Measurements from ENCODE around the gene SLC16A14. TPM values are rescaled to one million over a fixed set of nuclear protein-coding genes. Genes with fewer than 3 reads are reported as not detected.

Gene SLC16A14
- total RNA-seq, 1 experiment from 2014 or later = 7.9 TPM

- no peaks in the 10 kb centered on the region for H3K27me3 ChIP-seq (ENCODE audit: insufficient read depth, low read length)
- ATAC-seq (no peak), DNase-seq (ENCODE audit: low read depth, low spot score) (no peak)
- CTCF ChIA-PET = no interaction called here
- H3K4me1 ChIP-seq (ENCODE audit: control insufficient read depth in 1 of 2, insufficient read depth in 2 of 2, low read length in 2 of 2) = no peaks in the 10 kb centered on the region
- no peaks in the 10 kb centered on the region for H3K79me2 ChIP-seq (ENCODE audit: insufficient read depth, low read length)
- no TSS peak for BruUV-seq (replicated peaks)
- TF ChIP-seq EGR1 (IDR thresholded peaks at IDR 0.05; ENCODE audit: low read depth) = no peak
- no peak for TF ChIP-seq FOSL1 (IDR thresholded peaks at IDR 0.05; ENCODE audit: low read depth)
- TF ChIP-seq POLR2AphosphoS5 (IDR thresholded peaks at IDR 0.05; ENCODE audit: low read depth, low read length) = no peak
- TF ChIP-seq RAD21 (IDR thresholded peaks at IDR 0.05; ENCODE audit: low read depth) = no peak
- no peak for TF ChIP-seq EZH2 (IDR thresholded peaks at IDR 0.05)
- TF ChIP-seq TCF7L2 (IDR thresholded peaks at IDR 0.05; ENCODE audit: borderline replicate concordance, extremely low read depth, insufficient read depth, insufficient read length) = no peak
- POLR2A ChIA-PET = no interaction called here
- no peak overlapping the region for H3K27ac ChIP-seq (ENCODE audit: low read depth, low read length)
- no peak overlapping the region for H3K4me3 ChIP-seq (replicated peaks in 1 of 2; ENCODE audit: low read depth in 1 of 2, low read length in 2 of 2)
- RAD21 ChIA-PET (ENCODE audit: low non-redundant PET in 1 of 2, low total read pairs in 2 of 2, uncharacterized antibody in 2 of 2, unreplicated experiment in 2 of 2) = no interaction called here
- no peaks in the 10 kb centered on the region for H3K9me2 ChIP-seq (ENCODE audit: insufficient read depth)
- H3K9ac ChIP-seq (ENCODE audit: low read length) = no peak overlapping the region
- H3K9me3 ChIP-seq (ENCODE audit: control insufficient read depth in 1 of 2, insufficient read depth in 1 of 2, low read depth in 1 of 2, low read length in 2 of 2) = no peaks in the 10 kb centered on the region
- no peaks in the 10 kb centered on the region for H4K20me1 ChIP-seq (ENCODE audit: insufficient read depth)
- no peaks in the 10 kb centered on the region for H3K36me3 ChIP-seq (ENCODE audit: control insufficient read depth in 1 of 2, insufficient read depth in 2 of 2, low read length in 2 of 2)
- intact Hi-C loops (cut with micrococcal nuclease) = no loop called here
- no peak overlapping the region for H3K4me2 ChIP-seq (ENCODE audit: low read length)
- H2AFZ ChIP-seq (ENCODE audit: low read depth, low read length, poor library complexity, severe bottlenecking) = no peak overlapping the region
These were observed 49.0 kb downstream of the SLC16A14 start for GRCh38 chr2:230019742-230020141.

- Histone ChIP-seq H3K9me2 (ENCODE audit: insufficient read depth) (no peaks in the 10 kb centered on the region), H3K4me1 (ENCODE audit: control insufficient read depth in 1 of 2, insufficient read depth in 2 of 2, low read length in 2 of 2) (no peaks in the 10 kb centered on the region), H2AFZ (ENCODE audit: low read depth, low read length, poor library complexity, severe bottlenecking) (no peak overlapping the region), H3K9me3 (ENCODE audit: control insufficient read depth in 1 of 2, insufficient read depth in 1 of 2, low read depth in 1 of 2, low read length in 2 of 2) (no peaks in the 10 kb centered on the region), H3K79me2 (ENCODE audit: insufficient read depth, low read length) (no peaks in the 10 kb centered on the region), H3K4me3 (replicated peaks in 1 of 2; ENCODE audit: low read depth in 1 of 2, low read length in 2 of 2) (no peak overlapping the region), H3K4me2 (ENCODE audit: low read length) (no peak overlapping the region), H3K27ac (ENCODE audit: low read depth, low read length) (no peak overlapping the region), H3K36me3 (ENCODE audit: control insufficient read depth in 1 of 2, insufficient read depth in 2 of 2, low read length in 2 of 2) (no peaks in the 10 kb centered on the region), H4K20me1 (ENCODE audit: insufficient read depth) (no peaks in the 10 kb centered on the region), H3K9ac (ENCODE audit: low read length) (no peak overlapping the region), H3K27me3 (ENCODE audit: insufficient read depth, low read length) (no peaks in the 10 kb centered on the region)
- DNase-seq (ENCODE audit: low read depth, low spot score) = no peak
- TF ChIP-seq FOSL1 (IDR thresholded peaks at IDR 0.05; ENCODE audit: low read depth) = no peak
- TF ChIP-seq EZH2phosphoT487 (IDR thresholded peaks at IDR 0.05; ENCODE audit: borderline replicate concordance) = no peak
- TF ChIP-seq SRF (IDR thresholded peaks at IDR 0.05; ENCODE audit: low read depth) = no peak
- TF ChIP-seq MAX (IDR thresholded peaks at IDR 0.05) = no peak
- TF ChIP-seq ZBTB33 (IDR thresholded peaks at IDR 0.05; ENCODE audit: extremely low read depth, insufficient replicate concordance, low read length) = no peak
- CTCF ChIA-PET = no interaction called here
- intact Hi-C loops (cut with micrococcal nuclease) = no loop called here
- POLR2A ChIA-PET = no interaction called here
- RAD21 ChIA-PET (ENCODE audit: low non-redundant PET in 1 of 2, low total read pairs in 2 of 2, uncharacterized antibody in 2 of 2, unreplicated experiment in 2 of 2) = no interaction called here
- BruUV-seq (replicated peaks) = no TSS peak
- no peak for ATAC-seq
These were observed 50.6 kb downstream of the SLC16A14 start for GRCh38 chr2:230018153-230018552.

Measured in HCT116 (cell line).